ENCODE results near the gene CETN3. TPM values are rescaled to one million over a fixed set of nuclear protein-coding genes. Genes with fewer than 3 reads are reported as not detected.

Gene CETN3
- total RNA-seq, 4 donors from 2014 or later: 6.3 to 12.4 (median 8.6) TPM

DNA sequence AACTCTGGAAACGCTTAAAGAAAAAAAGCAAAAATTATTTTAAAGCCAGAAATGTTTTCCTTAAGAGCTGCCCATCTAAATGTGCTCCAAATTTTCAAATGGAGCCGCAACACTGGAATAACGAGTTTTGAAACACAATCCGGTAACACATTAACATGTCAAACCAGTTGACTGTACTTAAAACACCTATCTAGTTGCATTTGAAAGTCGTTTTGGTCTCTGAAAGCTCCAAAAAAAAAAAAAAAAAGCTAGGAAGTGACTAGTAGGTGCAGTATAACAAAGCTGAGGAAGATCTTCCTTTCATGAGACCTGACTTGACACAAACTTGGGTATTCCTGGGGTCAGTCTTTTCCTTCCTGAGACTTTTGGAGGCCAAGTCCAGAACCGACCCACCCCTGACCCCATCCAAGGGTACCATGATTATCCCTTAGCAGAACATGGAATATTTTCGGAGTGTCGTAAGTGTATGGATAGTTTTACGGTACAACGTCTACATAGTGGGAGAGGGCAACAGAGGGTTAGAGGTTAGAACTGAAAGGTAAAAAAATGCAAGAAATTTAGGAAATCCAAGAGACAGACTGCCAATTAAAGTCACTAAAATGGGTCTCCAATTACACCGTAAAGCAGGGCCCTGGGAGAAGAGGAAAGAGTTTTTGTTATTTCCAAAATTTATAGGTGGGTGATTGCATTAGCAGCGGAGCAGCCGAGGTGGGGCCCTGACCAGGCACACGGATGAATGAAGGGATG, 812 bp downstream of the CETN3 start:
- WGBS, 2 donors: 11 to 15% methylated on average over 14 of the region's 14 CpGs
- DNase-seq (ENCODE audit: low spot score in 2 of 2): no peak
- no peak for TF ChIP-seq POLR2A (IDR thresholded peaks at IDR 0.05)
- TF ChIP-seq, protein P1, sequence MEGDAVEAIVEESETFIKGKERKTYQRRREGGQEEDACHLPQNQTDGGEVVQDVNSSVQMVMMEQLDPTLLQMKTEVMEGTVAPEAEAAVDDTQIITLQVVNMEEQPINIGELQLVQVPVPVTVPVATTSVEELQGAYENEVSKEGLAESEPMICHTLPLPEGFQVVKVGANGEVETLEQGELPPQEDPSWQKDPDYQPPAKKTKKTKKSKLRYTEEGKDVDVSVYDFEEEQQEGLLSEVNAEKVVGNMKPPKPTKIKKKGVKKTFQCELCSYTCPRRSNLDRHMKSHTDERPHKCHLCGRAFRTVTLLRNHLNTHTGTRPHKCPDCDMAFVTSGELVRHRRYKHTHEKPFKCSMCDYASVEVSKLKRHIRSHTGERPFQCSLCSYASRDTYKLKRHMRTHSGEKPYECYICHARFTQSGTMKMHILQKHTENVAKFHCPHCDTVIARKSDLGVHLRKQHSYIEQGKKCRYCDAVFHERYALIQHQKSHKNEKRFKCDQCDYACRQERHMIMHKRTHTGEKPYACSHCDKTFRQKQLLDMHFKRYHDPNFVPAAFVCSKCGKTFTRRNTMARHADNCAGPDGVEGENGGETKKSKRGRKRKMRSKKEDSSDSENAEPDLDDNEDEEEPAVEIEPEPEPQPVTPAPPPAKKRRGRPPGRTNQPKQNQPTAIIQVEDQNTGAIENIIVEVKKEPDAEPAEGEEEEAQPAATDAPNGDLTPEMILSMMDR (IDR thresholded peaks at IDR 0.05): no peak
- H3K4me3 ChIP-seq (ENCODE audit: low read depth, poor library complexity, severe bottlenecking): peak overlapping the region; percentile 92
- intact Hi-C loops (cut with DNase I; ENCODE audit: low total_unique reads): no loop called here

DNA sequence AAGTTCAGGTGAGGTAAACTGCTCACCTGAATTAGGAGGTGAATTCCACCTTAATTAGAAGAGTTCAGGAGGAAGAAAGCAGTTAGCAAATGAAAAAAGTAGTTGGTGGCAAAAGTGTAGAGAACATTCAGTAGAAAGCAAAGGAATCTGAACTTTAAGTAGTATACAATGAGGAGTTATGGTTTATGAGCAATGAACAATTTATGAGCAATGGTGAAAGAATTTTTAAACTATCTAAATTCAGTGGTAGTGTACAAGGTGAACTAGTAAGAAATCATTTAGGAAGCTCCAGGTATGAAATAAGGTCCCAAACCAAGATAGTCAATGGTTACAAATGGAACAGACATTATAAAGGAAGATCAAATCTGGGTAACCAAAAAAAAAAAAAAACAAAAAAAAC, 3.1 kb downstream of the CETN3 start:
- no peak overlapping the region for H3K4me3 ChIP-seq (ENCODE audit: low read depth, poor library complexity, severe bottlenecking)
- intact Hi-C loops (cut with DNase I; ENCODE audit: low total_unique reads): no loop called here
- no peak for TF ChIP-seq POLR2A (IDR thresholded peaks at IDR 0.05)
- TF ChIP-seq, protein P1 (IDR thresholded peaks at IDR 0.05): no peak
- DNase-seq (ENCODE audit: low spot score in 2 of 2): no peak

DNA sequence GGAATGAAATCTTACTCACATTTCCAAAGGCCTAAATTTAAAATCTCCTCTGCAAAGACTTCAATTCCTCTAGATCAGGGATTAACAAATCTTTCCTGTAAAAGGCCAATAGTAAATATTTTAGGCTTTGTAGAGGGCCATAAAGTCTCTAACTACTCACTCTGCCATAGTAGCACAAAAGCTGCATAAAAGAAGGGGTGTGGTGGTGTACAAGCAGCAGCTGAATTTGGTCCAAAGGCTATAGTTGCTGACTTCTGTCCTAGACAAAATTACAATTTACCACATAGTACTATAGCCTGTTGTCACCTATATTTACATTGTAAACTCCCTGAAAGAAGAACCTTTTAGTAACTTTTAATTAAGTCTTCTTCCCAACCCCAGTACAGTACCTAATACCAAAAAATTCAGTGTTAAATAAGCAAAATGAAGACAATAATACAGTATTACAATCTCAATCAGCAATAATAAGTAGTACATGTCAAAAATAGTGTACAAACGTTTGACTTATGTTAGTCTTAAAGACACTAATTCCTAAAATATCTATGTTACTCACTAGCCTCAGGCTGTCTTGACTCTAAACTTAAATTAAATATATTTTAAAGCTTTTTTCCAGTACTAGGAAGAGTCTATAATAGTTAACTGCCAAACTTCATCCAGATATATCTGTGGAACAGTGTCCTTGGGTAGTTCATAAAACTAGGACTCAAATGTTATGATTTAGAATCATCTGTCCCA, 6.9 kb downstream of the CETN3 start:
- intact Hi-C loops (cut with DNase I; ENCODE audit: low total_unique reads): no loop called here
- no peak overlapping the region for H3K4me3 ChIP-seq (ENCODE audit: low read depth, poor library complexity, severe bottlenecking)
- 33 to 50% methylated on average over 1 of the region's 1 CpG for WGBS, 2 donors
- no peak for DNase-seq (ENCODE audit: low spot score in 2 of 2)
- TF ChIP-seq, protein P1 (IDR thresholded peaks at IDR 0.05): no peak
- TF ChIP-seq POLR2A (IDR thresholded peaks at IDR 0.05): no peak

DNA sequence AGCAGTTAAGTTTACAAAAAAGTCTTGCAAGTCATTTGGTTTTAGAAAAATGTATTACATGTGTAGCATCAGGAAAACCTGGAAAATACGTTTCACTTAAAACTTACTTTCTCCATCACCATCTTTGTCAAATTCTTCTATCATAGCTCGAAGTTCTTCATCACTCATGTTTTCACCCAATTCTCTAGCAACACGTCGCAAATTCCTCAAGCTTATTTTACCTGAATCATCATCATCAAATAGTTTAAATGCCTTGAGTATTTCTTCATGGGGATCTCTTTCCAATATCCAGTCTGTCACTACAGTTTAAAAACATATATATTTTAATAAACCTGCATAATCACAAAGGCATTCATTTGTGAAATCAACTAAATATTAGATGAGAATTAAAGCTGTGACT, 10.3 kb downstream of the CETN3 start:
- intact Hi-C loops (cut with DNase I; ENCODE audit: low total_unique reads): no loop called here
- no peak for DNase-seq (ENCODE audit: low spot score in 2 of 2)
- H3K4me3 ChIP-seq (ENCODE audit: low read depth, poor library complexity, severe bottlenecking): no peak overlapping the region
- no peak for TF ChIP-seq POLR2A (IDR thresholded peaks at IDR 0.05)
- TF ChIP-seq, protein P1 (IDR thresholded peaks at IDR 0.05): no peak
- 94 to 97% methylated on average over 4 of the region's 4 CpGs for WGBS, 2 donors

DNA sequence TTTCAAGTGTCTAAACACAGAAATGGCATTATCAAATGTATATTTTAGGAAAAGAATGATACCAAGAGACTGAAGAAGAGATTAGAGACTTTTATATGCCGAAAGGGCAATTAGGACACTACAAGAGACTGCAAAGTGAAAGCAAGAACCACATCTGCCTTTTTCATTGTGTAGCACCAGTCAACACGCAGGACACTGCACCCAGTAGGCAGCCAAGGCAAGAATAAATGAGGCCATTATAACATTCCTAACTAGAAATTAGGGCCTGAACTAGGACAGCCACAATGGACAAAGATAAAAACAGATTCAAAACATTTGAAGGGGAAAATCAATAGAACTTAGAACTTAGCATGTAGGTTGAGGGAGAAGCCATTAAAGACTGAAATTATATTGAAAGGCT, 10.8 kb downstream of the CETN3 start:
- WGBS, 2 donors: 94 to 98% methylated on average over 2 of the region's 2 CpGs
- no peak overlapping the region for H3K4me3 ChIP-seq (ENCODE audit: low read depth, poor library complexity, severe bottlenecking)
- intact Hi-C loops (cut with DNase I; ENCODE audit: low total_unique reads): no loop called here
- TF ChIP-seq, protein P1 (IDR thresholded peaks at IDR 0.05): no peak
- TF ChIP-seq POLR2A (IDR thresholded peaks at IDR 0.05): no peak
- no peak for DNase-seq (ENCODE audit: low spot score in 2 of 2)

All from lower leg skin (tissue), 4 donors.